Stomach smooth muscle (tissue), 2 donors: Measurements from ENCODE around the gene MTA1.

Experiments
- H3K27ac ChIP-seq: one replicate; pipeline ENCODE4 v1.7.0; 2013; ENCODE audit warnings: mild to moderate bottlenecking, low read length, inconsistent platforms
- H3K27me3 ChIP-seq, 2 donors: one replicate each; pipeline ENCODE4 v1.7.0; 2013; ENCODE audit warnings: low read length in 2 of 2; ENCODE audit not compliant: insufficient read depth in 2 of 2, control insufficient read depth in 1 of 2
- H3K36me3 ChIP-seq, 2 donors: one replicate each; pipeline ENCODE4 v1.7.0; 2013; ENCODE audit warnings: low read length in 2 of 2; ENCODE audit not compliant: control insufficient read depth in 2 of 2, insufficient read depth in 2 of 2
- H3K4me1 ChIP-seq: one replicate; pipeline ENCODE4 v1.7.0; 2013; ENCODE audit warnings: low read length; ENCODE audit not compliant: control insufficient read depth, insufficient read depth
- H3K4me3 ChIP-seq, 2 donors: one replicate each; pipeline ENCODE4 v1.7.0; 2013; ENCODE audit warnings: low read length in 2 of 2
- H3K9ac ChIP-seq, 2 donors: one replicate each; pipeline ENCODE4 v1.7.0; 2013; ENCODE audit warnings: low read length in 2 of 2, mild to moderate bottlenecking in 1 of 2
- H3K9me3 ChIP-seq, 2 donors: one replicate each; pipeline ENCODE4 v1.7.0; 2013; ENCODE audit warnings: low read length in 2 of 2; ENCODE audit not compliant: control insufficient read depth in 2 of 2
- donor health status: healthy.
- donor health status: Pancreatic carcinoma.

The MTA1 gene

GRCh38 chr14:105388110-105388951, 31.3 kb upstream of the MTA1 start:
- H3K9me3 ChIP-seq = no peaks in the 10 kb centered on the region
- no peak overlapping the region for H3K4me3 ChIP-seq
- H3K9ac ChIP-seq = no peak overlapping the region
- H3K27ac ChIP-seq = peak overlapping the region; percentile 11
- H3K4me1 ChIP-seq = peaks cover 16% of the 10 kb centered on the region
- no peaks in the 10 kb centered on the region for H3K27me3 ChIP-seq
- peaks cover 7 to 22% of the 10 kb centered on the region in 2 donors for H3K36me3 ChIP-seq

- H3K36me3 ChIP-seq = peaks cover 7 to 17% of the 10 kb centered on the region in 2 donors
- H3K9me3 ChIP-seq = no peaks in the 10 kb centered on the region
- peaks cover 16% of the 10 kb centered on the region for H3K4me1 ChIP-seq
- H3K9ac ChIP-seq = no peak overlapping the region
- no peak overlapping the region for H3K4me3 ChIP-seq
- H3K27me3 ChIP-seq = no peaks in the 10 kb centered on the region
- H3K27ac ChIP-seq = peak overlapping the region; percentile 11
Observed at GRCh38 chr14:105388976-105389375, 30.7 kb upstream of the MTA1 start.

- peaks cover 16% of the 10 kb centered on the region for H3K4me1 ChIP-seq
- H3K9me3 ChIP-seq = no peaks in the 10 kb centered on the region
- peaks cover 7 to 18% of the 10 kb centered on the region in 2 donors for H3K36me3 ChIP-seq
- H3K27ac ChIP-seq = peak overlapping the region; percentile 60
- H3K9ac ChIP-seq = peak overlapping the region in 1 of 2 donors; percentile 21
- no peak overlapping the region for H3K4me3 ChIP-seq
- H3K27me3 ChIP-seq = no peaks in the 10 kb centered on the region
Observed at GRCh38 chr14:105389534-105389933, 30.1 kb upstream of the MTA1 start.

GRCh38 chr14:105389976-105390848, 29.4 kb upstream of the MTA1 start:
- Histone ChIP-seq H3K36me3 (peaks cover 7 to 16% of the 10 kb centered on the region in 2 donors), H3K27ac (peak overlapping the region; percentile 60), H3K9me3 (no peaks in the 10 kb centered on the region), H3K9ac (peak overlapping the region in 1 of 2 donors; percentile 13), H3K4me1 (peaks cover 16% of the 10 kb centered on the region), H3K4me3 (no peak overlapping the region), H3K27me3 (no peaks in the 10 kb centered on the region)

GRCh38 chr14:105390849-105391500, 28.7 kb upstream of the MTA1 start:
- Histone ChIP-seq H3K4me3 (no peak overlapping the region), H3K9me3 (no peaks in the 10 kb centered on the region), H3K9ac (no peak overlapping the region), H3K27me3 (no peaks in the 10 kb centered on the region), H3K27ac (no peak overlapping the region), H3K4me1 (peaks cover 16% of the 10 kb centered on the region), H3K36me3 (peaks cover 7 to 8% of the 10 kb centered on the region in 2 donors)

- H3K9me3 ChIP-seq = no peaks in the 10 kb centered on the region
- H3K4me1 ChIP-seq = peaks cover 16% of the 10 kb centered on the region
- H3K36me3 ChIP-seq = peaks cover 7% of the 10 kb centered on the region in 2 donors
- no peak overlapping the region for H3K9ac ChIP-seq
- H3K27ac ChIP-seq = no peak overlapping the region
- no peak overlapping the region for H3K4me3 ChIP-seq
- H3K27me3 ChIP-seq = no peaks in the 10 kb centered on the region
Observed at GRCh38 chr14:105391541-105391940, 28.1 kb upstream of the MTA1 start.

GRCh38 chr14:105392131-105393090, 27.2 kb upstream of the MTA1 start:
- H3K36me3 ChIP-seq = peaks cover 7% of the 10 kb centered on the region in 2 donors
- H3K27me3 ChIP-seq = no peaks in the 10 kb centered on the region
- no peak overlapping the region for H3K4me3 ChIP-seq
- no peak overlapping the region for H3K9ac ChIP-seq
- H3K27ac ChIP-seq = no peak overlapping the region
- peaks cover 18% of the 10 kb centered on the region for H3K4me1 ChIP-seq
- H3K9me3 ChIP-seq = no peaks in the 10 kb centered on the region

GRCh38 chr14:105393151-105393550, 26.5 kb upstream of the MTA1 start:
- no peak overlapping the region for H3K27ac ChIP-seq
- no peak overlapping the region for H3K9ac ChIP-seq
- peaks cover 4 to 5% of the 10 kb centered on the region in 2 donors for H3K36me3 ChIP-seq
- H3K27me3 ChIP-seq = no peaks in the 10 kb centered on the region
- H3K4me3 ChIP-seq = no peak overlapping the region
- peaks cover 24% of the 10 kb centered on the region for H3K4me1 ChIP-seq
- H3K9me3 ChIP-seq = no peaks in the 10 kb centered on the region

GRCh38 chr14:105394714-105395537, 24.7 kb upstream of the MTA1 start:
- no peak overlapping the region for H3K9ac ChIP-seq
- no peaks in the 10 kb centered on the region for H3K27me3 ChIP-seq
- H3K4me1 ChIP-seq = peaks cover 28% of the 10 kb centered on the region
- no peak overlapping the region for H3K27ac ChIP-seq
- H3K36me3 ChIP-seq = peaks cover 4 to 5% of the 10 kb centered on the region in 2 donors
- H3K9me3 ChIP-seq = no peaks in the 10 kb centered on the region
- no peak overlapping the region for H3K4me3 ChIP-seq
